NCI-H2196 treated with DMSO at 0.1 percent for 48 hours (cell line): ENCODE results near the gene PARD3B.
"Not testable (repeated sequence)": the region's sequence is repeated elsewhere in the genome, so short reads cannot be mapped to it uniquely, and the experiment has no call there.

ENCODE experiments used
- DNase-seq: peaks from one replicate; lab custom pipeline; 2025; ENCODE audit not compliant: unreplicated experiment; lab: John Stamatoyannopoulos, UW

The PARD3B gene

DNA sequence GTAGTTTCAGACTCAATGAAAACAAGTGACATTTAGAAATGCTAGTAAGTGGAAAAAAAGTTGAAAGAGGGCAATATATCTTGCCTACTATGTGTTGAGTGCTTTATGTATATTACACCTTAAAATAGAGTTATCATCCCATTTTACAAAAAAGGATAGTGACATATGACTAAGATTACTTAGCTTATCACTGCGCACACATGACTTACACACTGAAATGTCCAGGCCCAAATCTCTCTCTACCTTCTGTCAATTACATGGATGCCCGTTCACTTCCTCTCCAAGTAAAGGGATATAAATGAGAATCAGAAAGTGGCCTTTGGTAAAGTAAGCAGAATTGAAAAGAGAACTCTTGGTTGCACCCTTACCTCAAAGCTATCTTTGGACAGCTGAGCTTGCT, 3.6 kb upstream of the PARD3B start:
- no peak for DNase-seq

DNA sequence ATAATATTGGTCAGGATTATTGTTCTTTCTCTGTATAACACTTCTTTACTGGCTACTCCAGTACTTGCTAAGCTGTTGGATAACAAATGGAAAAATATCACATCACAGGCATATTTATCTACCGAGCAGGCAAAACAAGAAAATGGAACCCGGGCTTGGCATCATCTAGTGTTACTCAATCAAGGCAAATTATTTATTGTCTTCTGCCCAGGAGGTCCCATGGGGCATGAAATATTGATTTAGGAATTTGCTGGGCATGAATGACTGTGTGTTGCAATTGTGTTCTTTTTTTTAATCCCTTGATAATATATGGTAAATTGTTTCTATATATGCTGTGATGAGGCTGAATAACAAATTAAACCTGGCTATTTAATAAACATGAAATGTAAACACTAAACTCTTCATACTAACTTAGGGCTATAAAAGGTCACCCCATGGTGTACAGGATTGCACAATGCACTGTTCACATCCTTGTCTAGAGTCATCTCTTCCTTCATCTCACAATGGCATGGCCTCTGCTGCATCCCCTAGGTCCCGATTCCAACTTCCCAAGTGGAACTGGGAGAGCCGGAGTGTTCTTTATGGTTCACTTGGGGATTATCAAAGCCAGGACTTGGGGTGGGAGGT, 2.2 kb upstream of the PARD3B start:
- no peak for DNase-seq

DNA sequence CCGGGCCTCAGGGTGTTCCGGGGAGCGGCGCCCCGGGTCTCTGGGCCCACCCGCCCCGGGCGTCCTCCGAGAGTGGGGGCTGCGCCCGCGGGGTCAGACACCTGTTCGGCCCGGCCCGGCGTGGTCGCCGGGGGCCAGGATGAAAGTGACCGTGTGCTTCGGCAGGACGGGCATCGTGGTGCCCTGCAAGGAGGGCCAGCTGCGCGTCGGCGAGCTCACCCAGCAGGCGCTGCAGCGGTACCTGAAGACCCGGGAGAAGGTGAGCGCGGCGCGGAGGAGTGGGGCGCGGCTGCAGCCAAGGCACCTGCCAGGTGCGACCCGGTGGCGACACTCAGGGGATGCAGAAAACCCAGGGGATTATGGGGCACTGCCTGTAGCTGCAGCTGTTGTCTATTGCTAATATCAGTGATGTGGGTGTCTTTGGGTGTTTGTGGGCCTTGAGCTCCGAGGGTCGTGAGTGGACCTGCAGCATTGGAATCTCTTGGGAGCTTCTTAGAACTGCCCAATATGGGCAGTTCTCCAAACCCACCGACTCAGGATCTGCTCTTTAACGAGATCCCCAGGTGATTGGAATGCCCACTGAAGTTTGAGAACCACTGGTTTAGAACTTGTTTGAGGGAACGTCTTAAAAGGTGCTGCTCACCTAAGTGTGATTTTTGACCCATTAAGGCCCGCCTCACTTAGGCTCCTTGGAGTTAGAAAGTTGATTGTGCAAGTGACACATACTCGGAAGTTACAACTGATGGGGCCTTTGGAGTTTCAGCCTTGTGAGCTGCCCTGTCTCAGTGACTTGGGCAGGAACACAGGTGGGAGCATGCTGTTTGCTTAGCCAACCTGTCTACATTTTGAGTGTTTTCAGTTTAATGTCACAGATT, 823 bp downstream of the PARD3B start:
- DNase-seq: no peak

DNA sequence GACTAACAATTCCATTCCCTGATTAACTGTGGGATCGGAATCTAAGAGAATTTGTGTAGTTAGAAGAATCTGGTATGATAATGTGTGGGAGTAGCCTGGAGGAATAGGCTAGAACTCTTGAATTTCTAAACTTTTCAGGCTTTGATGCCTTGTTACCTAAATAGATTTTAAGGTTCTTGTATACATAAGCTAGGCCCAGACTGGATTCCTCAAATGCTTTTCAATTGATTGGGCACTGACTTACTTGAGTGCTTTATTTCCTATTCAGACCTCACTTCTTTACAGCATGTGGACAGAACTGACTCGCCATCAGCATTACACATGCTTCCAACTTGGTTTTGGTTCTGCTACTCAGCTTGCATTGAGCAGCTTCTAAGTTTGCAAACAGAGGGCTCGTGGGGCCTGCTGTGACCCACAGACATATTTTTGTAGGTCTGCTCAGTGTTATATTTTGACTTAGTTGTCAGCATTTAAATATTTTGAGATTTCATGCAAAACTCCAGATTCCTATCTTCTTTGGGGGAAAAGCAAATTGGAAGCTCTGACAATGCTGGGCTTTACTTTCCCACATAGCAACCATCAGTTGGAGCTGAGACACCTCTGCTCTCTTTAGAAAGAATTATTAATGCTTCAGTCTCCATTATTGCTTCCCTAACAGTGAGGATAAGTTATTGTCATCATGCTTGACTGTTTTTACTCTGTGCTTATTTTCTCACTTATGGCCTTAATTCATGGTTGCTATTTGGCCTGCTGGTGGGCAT, 5.7 kb downstream of the PARD3B start:
- no peak for DNase-seq

DNA sequence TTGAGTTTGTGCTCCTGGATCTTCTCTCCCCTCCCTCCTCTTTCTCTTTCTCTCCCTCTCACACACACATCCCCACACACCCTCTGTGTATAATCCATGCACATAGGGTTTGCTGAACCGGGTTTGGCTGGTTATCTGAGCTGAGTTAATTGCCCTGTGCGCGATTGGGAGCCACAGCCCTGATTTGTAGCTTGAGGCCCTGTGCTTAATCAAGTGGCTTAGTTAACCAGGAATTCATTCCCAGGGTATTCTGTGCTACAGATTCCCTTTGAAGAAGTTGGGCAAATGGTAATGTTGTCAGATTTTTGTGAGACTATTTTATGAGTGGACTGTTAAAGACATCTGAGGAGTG, 6.2 kb downstream of the PARD3B start:
- DNase-seq: no peak

DNA sequence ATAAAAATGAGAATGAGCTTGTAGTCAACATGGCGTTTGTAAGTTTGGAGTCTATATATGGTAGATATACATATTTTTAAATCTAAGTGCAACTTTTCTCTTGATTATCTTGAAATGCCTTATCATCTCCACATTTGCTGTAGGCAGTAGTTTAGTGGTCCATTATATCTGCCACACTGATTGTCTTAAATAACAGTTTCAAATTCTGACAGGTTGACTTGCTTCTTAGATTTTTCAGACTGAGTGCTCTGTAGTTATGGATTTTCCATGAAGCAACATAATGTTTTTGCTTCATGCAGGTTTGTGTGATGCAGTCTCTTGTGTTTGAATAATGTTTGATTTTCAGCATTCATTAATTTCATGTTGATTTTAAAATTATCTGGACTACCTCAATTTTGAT, 12.3 kb downstream of the PARD3B start:
- DNase-seq: no peak

DNA sequence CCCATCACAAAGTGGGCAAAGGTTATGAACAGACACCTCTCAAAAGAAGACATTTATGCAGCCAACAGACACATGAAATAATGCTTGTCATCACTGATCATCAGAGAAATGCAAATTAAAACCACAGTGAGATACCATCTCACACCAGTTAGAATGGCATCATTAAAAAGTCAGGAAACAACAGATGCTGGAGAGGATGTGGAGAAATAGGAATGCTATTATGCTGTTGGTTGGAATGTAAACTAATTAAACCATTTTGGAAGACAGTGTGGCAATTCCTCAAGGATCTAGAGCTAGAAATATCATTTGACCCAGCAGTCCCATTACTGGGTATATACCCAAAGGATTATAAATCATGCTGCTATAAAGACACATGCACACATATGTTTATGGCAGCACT, 14.1 kb downstream of the PARD3B start:
- DNase-seq: not testable (repeated sequence)

DNA sequence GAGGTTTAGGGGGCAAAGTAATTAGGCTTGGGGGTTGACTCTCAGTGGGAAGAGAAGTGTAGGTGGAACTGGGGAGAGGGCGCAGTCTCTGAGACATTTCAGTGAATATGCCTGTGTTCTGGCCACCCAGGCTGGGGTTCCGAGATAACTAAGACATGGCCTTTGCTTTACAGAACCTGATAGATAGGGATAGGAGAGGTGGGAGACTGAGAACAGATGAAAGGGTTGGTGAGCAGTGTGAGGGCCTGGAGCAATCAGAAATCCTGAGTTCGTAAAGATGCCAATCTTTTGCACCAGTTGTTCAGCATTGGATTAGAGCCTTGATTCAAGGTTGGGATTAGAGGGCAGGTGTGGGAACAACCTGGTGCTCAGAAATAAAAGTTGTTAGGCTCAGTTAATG, 15.6 kb downstream of the PARD3B start:
- no peak for DNase-seq

DNA sequence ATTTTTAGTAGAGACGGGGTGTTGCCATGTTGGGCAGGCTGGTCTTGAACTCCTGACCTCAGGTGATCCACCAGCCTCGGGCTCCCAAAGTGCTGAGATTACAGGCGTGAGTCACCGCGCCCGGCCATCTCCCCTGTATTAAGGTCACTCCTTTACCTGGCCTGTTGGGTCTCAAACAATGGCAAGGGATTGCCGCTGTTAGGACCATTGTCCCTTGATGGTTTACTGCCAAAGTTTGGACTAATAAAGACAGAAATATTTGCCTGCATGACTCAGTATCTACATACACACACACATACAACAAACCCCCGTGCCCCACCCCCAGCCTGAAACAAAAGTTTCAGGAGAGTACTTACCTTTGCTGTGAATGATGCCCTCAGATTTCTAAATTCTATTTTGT, 16.5 kb downstream of the PARD3B start:
- DNase-seq: no peak

DNA sequence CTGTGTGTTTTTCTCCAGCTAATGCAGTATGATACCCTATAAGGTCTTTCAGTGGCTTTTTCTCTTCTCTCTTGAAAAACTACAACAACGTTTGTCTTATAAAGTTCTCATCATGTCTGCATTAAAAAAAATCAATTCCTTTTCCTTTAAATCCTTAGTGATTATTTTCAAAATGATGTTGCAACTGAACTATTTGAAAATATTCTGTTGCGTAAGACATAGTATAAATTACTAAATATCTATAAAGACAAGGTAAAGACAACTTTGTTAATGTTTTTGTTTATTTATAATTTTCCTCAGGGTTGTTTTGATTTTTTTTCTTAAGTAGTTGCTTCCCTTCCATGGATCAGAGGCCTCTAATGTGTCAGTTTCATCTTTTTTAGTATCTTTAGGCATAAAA, 21.2 kb downstream of the PARD3B start:
- no peak for DNase-seq

DNA sequence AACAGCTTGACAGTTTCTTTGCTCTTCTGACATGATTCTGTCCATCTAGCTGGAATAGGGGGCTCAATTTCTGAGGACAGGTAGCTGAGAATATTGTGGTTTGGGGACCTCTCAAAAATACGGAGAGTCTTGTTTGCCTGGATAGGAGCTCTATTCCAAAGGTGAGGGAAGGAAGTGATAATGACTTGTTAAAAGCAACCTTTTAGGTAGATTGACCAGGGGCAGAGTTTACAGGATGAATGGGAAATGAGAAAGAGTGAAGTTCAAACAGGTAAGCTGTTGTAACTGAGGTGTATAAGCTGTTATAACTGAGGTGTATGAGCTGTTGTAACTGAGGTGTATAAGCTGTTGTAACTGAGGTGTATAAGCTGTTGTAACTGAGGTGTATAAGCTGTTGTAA, 25.1 kb downstream of the PARD3B start:
- DNase-seq: no peak

DNA sequence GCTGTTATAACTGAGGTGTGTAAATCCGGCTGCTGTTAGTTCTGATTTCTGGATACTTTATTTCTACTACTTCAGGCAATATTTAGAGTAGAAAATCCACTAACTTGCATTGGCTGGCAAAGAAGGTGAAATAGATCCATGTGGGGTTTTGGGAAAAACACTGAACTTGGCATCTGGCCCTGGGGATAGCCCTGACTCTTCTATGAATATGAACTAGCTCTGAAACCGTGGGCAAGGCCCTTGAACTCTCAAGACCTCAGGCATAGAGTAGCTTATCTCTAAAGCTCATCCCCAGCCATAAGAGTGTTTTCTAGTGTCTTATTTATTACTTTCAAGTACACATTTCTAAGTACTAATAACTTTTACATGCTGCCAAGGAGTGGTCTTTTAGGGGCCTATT, 25.8 kb downstream of the PARD3B start:
- no peak for DNase-seq

DNA sequence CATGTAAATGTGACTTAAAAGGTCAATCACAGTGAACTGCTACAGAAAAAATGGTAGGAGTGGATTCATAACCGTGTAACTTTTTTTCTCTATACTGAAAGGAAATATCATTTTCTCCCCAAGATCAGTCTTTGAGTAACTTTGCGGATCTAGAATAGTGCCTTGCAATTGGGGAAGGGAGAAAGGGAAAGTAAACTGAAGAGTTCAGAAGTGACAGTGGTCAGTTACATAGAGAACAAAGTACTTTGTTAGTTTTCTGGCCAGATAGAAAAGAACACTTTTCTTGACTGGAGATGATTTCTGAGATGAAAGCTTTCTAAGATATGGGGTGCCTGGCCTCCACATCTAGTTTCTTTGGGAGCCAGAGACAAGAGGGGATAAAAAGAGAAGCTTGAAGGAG, 26.6 kb downstream of the PARD3B start:
- DNase-seq: no peak

DNA sequence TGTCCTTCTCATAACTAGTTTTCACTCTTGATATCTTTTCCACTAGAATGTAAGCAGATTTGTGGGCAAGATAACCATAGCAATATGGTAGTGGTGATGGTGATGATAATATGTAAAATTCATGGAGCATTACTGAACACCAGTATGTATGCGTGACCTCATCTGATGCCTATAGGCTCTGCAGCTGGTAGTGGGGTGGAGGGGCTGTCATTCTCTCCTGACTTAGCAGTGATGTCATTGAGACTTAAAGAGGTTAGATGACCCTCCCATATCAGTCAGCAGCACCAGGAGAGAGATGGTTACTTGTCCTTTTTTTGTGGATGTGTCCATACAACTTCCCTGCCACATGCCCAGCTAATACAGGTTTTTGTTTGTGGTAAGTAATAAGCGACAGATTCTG, 27.9 kb downstream of the PARD3B start:
- DNase-seq: no peak

DNA sequence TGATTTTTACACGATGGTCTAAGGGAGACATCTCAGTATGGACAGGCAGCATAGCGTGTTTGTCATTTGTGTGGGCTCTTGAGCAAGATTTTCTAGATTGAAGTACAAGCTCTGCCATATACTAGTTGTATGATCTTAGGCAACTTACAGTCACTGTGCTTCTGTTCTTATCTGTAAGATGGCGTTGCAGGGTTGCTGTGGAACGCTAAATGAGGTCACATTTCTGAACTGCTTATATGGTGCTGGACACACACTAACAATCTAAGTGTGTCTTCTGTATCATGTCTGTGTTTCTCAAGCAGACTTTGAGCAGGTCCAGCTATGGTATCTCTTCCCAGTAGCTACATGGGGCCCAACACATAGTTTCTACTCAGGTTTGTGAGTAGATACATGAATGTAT, 29.2 kb downstream of the PARD3B start:
- no peak for DNase-seq

DNA sequence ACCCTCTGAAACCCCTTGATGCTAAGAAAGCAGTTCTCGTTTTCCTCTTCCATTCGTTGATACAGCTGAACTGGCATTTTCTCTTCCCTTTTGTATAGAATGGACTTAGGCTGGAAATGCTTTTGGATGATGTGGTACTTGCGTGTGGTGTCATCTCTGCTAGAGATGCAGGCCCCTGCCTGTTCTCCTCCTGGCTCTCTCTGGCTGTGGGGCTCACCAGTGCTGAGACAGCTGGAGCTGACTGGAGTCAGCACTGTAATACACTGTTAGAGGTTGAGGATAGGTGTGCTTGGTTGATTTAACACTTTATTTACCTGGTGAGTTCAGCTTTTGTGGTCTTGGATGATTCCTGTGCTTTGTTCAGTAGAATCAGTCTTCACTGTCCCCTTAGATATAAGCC, 30.2 kb downstream of the PARD3B start:
- DNase-seq: no peak

DNA sequence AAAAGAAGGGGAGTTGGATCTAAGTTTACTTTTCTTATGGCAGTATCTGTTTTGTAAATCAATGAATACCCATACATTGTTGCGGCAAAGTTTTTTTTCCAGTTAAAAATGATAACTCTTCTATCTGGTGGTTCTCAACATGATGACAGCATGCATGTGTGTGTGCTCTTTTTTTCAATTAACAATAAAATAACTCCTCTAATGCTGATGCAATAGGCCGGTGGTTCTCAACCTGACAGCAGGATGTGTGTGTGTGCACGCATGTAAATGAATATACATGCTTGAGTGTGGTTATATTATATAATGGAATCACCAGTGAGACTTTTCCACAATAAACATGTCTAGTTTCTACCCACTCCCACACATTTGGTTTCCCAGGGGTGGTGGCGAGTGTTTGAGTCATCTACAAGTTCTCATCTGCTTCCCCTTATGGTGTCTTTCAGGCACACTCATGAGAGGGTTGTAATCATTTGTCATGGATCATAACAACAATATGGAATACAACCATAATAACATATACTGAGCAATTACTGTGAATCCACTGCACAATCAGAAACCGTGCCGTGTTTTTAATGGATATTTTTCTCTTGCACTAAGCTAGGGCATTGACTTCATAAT, 31.2 kb downstream of the PARD3B start:
- no peak for DNase-seq

DNA sequence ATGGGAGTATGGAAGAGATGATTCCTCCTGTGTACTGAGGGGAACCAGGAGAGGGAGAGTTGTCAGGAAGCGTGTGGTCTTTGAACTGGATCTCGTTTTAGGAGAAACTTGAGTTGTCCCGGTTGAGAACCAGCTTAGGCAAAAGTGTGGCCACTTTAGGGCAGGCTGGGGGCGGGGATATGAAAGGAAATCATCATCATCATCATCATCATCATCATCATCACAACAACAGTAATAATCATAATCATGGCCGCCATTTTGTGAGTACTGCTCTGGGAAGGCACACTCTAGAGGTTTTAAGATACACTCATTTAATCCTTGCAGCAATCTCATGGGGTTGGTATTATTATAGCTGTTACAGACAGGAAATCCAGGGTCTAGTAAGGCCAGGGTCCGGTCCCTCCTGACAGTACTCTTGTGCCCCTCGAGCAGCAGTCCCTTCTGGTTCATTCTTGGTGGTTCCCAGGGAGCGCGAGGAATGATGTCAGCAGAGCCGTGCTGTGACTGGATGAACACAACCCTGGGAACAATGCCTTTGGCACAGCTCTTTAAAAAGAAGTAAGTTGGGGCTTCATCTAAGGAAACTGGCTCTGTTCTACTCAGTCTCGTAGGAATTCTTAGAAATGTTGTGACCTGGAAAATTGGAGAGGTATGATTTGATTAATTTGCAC, 33.8 kb downstream of the PARD3B start:
- DNase-seq: no peak

DNA sequence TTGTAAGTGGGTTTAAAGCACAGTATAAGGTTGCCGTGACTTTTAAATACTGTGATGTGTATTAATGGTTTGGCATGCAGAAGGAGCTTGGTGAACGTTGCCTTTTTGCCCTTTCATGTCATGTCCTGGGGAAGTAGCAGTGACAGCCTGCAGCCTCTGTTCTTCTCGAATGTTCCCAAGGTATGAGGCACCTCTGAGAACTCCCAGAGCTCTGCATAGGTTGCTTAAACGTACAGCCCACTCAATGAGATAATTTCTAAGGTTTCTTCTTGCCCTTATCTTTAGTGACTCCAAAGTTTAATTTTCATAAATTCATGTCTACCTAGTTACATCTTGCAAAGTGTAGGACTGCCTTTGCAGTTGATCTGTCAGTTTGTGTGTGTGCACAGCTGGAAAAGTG, 36.7 kb downstream of the PARD3B start:
- no peak for DNase-seq

DNA sequence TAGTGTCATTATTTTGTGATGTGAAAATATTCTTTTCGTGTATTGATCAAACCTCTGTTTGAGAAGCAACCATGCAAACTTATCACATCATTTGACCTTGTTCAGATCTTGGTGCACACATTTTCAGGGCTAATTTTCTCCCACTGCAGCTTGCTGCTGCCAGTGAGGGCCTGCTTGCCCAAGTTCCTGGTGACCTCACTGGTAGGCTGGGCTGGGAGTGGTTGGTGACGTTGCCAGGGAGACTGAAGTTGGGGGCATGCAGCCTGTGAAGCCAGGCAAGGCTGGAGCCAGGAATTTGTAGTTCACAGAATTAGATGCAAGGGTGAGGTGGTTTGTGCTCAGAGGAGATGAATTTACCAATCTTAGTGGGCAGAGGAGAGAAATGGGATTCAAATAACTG, 38.5 kb downstream of the PARD3B start:
- no peak for DNase-seq

DNA sequence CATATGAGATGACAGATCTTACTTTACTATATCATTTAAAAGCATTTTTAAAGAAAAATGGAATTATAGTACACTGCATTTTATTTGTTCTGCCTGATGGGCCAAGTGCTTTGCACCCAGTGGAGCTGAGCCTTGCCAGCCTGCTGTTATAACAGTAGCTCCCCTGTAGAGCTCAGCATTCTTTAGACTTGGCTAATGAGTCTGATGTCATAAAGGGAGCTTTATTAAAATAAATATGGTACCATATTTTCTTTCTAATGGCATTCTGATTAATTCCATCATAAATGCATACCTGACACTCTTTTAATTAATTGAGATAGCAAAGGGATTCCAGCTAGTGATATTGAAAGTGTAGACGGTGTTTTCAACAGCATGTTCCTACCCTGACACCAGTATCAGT, 40.7 kb downstream of the PARD3B start:
- DNase-seq: no peak
